ENCODE results near the gene OR52I2.

Gene OR52I2

DNA sequence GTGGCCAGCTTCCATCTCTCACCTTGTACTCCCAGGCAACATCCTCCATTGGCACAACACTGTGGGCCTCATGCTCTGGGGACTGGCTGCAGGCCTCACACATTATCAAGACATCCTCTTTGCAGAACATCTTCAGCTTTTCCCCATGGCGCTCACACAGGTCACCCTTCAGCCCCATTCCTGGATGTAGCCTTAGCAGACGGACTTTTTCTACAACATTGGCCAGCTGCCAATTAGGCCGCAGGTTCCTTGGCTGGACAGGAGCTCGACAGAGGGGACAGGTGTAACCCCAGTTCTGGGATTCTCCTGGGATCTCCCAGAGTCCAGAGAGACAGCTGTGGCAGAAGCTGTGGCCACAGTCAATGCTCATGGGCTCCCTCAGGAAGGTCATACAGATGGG is 23.5 kb downstream of the OR52I2 start:
- no peaks in the 10 kb centered on the region for H3K9me2 ChIP-seq (replicated peaks; ENCODE audit: low read depth, low read length)
- H2AFZ ChIP-seq (ENCODE audit: low read length), result no peak overlapping the region
- TF ChIP-seq, protein P1, sequence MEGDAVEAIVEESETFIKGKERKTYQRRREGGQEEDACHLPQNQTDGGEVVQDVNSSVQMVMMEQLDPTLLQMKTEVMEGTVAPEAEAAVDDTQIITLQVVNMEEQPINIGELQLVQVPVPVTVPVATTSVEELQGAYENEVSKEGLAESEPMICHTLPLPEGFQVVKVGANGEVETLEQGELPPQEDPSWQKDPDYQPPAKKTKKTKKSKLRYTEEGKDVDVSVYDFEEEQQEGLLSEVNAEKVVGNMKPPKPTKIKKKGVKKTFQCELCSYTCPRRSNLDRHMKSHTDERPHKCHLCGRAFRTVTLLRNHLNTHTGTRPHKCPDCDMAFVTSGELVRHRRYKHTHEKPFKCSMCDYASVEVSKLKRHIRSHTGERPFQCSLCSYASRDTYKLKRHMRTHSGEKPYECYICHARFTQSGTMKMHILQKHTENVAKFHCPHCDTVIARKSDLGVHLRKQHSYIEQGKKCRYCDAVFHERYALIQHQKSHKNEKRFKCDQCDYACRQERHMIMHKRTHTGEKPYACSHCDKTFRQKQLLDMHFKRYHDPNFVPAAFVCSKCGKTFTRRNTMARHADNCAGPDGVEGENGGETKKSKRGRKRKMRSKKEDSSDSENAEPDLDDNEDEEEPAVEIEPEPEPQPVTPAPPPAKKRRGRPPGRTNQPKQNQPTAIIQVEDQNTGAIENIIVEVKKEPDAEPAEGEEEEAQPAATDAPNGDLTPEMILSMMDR (conservative IDR thresholded peaks at IDR 0.05; ENCODE audit: low read length), result no peak
- TF ChIP-seq EZH2phosphoT487 (IDR thresholded peaks at IDR 0.05; ENCODE audit: borderline replicate concordance), result no peak
- peaks cover 14% of the 10 kb centered on the region; the same call in 1 of the 2 replicates for H3K36me3 ChIP-seq (ENCODE audit: insufficient read depth, low read length)
- peak overlapping the region; percentile 99 for H3K4me2 ChIP-seq (ENCODE audit: low read depth, low read length, poor library complexity, severe bottlenecking)
- H3K9me3 ChIP-seq (ENCODE audit: insufficient read depth, low read depth, low read length), result no peaks in the 10 kb centered on the region
- no peak overlapping the region for H3K4me3 ChIP-seq (ENCODE audit: low read length, poor library complexity, severe bottlenecking)
- H3K79me2 ChIP-seq (ENCODE audit: insufficient read depth, low read length), result peaks cover 7% of the 10 kb centered on the region
- peaks cover 25% of the 10 kb centered on the region for H3K4me1 ChIP-seq (ENCODE audit: insufficient read depth, low read length, poor library complexity, severe bottlenecking)
- H3K9ac ChIP-seq (ENCODE audit: low read depth, low read length, poor library complexity, severe bottlenecking), result no peak overlapping the region
- H3F3A ChIP-seq (ENCODE audit: low read depth), result no peaks in the 10 kb centered on the region
- H3K27me3 ChIP-seq (ENCODE audit: insufficient read depth, low read length, poor library complexity, severe bottlenecking), result no peaks in the 10 kb centered on the region
- H4K20me1 ChIP-seq (ENCODE audit: insufficient read depth, low read length, poor library complexity, severe bottlenecking), result no peaks in the 10 kb centered on the region

DNA sequence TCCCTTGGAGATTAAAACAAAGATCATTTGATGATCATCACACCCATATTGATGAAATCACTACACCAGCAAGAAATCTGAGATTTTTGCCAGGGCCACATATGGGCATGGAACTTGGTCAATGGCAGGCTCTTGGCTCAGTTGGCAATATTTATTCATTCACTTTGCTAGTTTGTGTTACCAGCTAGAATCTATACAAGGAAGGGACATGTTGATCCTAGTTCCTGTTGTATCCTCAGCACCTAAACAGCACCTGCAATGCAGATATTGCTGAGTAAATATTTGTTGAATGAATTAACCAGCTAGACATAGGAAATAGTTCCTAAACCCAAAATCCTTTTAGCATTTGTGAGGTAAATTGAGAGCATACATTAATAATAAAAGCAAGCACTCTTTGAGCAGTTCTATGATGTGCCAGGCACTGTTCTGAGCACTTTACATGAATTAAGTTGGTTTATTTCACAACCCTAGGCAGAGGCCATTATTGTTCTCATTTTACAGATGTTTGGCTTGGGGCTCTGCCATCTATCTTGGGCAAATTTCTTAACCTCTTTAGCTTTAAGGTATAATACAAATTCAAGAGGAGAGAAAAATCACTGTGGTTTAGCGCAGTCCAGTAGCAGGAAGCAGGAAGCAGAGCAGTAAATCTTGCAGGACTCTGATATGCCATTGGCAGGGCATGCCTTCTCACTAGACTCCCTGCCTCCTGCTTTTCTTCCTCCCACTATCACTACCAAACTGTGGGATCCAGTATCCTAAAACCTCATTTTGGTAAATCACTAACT is 24.9 kb downstream of the OR52I2 start:
- H3K9me3 ChIP-seq (ENCODE audit: insufficient read depth, low read depth, low read length), result no peaks in the 10 kb centered on the region
- no peaks in the 10 kb centered on the region for H3K9me2 ChIP-seq (replicated peaks; ENCODE audit: low read depth, low read length)
- no peak for TF ChIP-seq EZH2phosphoT487 (IDR thresholded peaks at IDR 0.05; ENCODE audit: borderline replicate concordance)
- TF ChIP-seq, protein P1 (conservative IDR thresholded peaks at IDR 0.05; ENCODE audit: low read length), result no peak
- H3K4me2 ChIP-seq (ENCODE audit: low read depth, low read length, poor library complexity, severe bottlenecking), result peak overlapping the region; percentile 99
- peaks cover 7% of the 10 kb centered on the region for H3K79me2 ChIP-seq (ENCODE audit: insufficient read depth, low read length)
- H3K4me1 ChIP-seq (ENCODE audit: insufficient read depth, low read length, poor library complexity, severe bottlenecking), result peaks cover 29% of the 10 kb centered on the region
- no peaks in the 10 kb centered on the region for H3K27me3 ChIP-seq (ENCODE audit: insufficient read depth, low read length, poor library complexity, severe bottlenecking)
- no peak overlapping the region for H2AFZ ChIP-seq (ENCODE audit: low read length)
- H3F3A ChIP-seq (ENCODE audit: low read depth), result no peaks in the 10 kb centered on the region
- peak overlapping the region; percentile 93 for H3K4me3 ChIP-seq (ENCODE audit: low read length, poor library complexity, severe bottlenecking)
- H3K9ac ChIP-seq (ENCODE audit: low read depth, low read length, poor library complexity, severe bottlenecking), result peak overlapping the region; percentile 91
- peaks cover under 1% of the 10 kb centered on the region; the same call in 1 of the 2 replicates for H3K36me3 ChIP-seq (ENCODE audit: insufficient read depth, low read length)
- no peaks in the 10 kb centered on the region for H4K20me1 ChIP-seq (ENCODE audit: insufficient read depth, low read length, poor library complexity, severe bottlenecking)

DNA sequence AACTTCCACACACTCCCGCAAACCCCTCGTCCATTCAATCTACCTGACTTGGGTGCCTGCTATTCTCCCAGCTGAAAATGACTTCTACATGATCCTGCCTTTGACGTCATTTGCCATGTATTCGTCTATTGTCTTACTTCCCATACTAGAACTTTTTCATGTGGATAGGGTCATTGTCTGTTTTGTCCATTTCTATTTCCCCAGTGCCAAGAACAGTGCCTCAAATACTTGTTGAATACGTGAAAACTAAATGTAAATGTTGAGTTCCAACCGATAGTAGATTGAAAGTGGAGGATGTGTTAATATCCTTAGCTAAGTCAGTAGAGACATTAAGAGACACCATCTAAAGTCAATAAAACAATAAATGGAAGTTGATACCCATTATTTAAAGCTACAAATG is 25.6 kb downstream of the OR52I2 start:
- Histone ChIP-seq H3K4me3 (ENCODE audit: low read length, poor library complexity, severe bottlenecking) (peak overlapping the region; percentile 93), H3K4me2 (ENCODE audit: low read depth, low read length, poor library complexity, severe bottlenecking) (peak overlapping the region; percentile 99), H3K36me3 (ENCODE audit: insufficient read depth, low read length) (no peaks in the 10 kb centered on the region; the same call in 1 of the 2 replicates), H3K9me2 (replicated peaks; ENCODE audit: low read depth, low read length) (no peaks in the 10 kb centered on the region), H4K20me1 (ENCODE audit: insufficient read depth, low read length, poor library complexity, severe bottlenecking) (no peaks in the 10 kb centered on the region), H3K9me3 (ENCODE audit: insufficient read depth, low read depth, low read length) (no peaks in the 10 kb centered on the region), H3K27me3 (ENCODE audit: insufficient read depth, low read length, poor library complexity, severe bottlenecking) (peaks cover 2% of the 10 kb centered on the region), H2AFZ (ENCODE audit: low read length) (peak overlapping the region; percentile 98; the same call in 1 of the 2 replicates), H3K9ac (ENCODE audit: low read depth, low read length, poor library complexity, severe bottlenecking) (peak overlapping the region; percentile 91), H3K79me2 (ENCODE audit: insufficient read depth, low read length) (peaks cover 7% of the 10 kb centered on the region), H3K4me1 (ENCODE audit: insufficient read depth, low read length, poor library complexity, severe bottlenecking) (peaks cover 29% of the 10 kb centered on the region), H3F3A (ENCODE audit: low read depth) (no peaks in the 10 kb centered on the region)
- TF ChIP-seq, protein P1 (conservative IDR thresholded peaks at IDR 0.05; ENCODE audit: low read length), result no peak
- no peak for TF ChIP-seq EZH2phosphoT487 (IDR thresholded peaks at IDR 0.05; ENCODE audit: borderline replicate concordance)

Measured in Loucy (cell line).